A549 (cell line): Measurements from ENCODE around the gene RASSF4.

Experiments used
- CBX2 ChIP-seq: fragments of 200-600 bp; sonication (generic); IDR thresholded peaks from 2 replicates; pipeline ENCODE4 v1.6.1; 2016; ENCODE audit warnings: low read depth, mild to moderate bottlenecking, borderline replicate concordance
- CBX8 ChIP-seq: fragments of 200-600 bp; sonication (generic); IDR thresholded peaks from 2 replicates; pipeline ENCODE4 v1.6.1; 2016
- EP300 ChIP-seq, 2 experiments: fragments of >200 bp; sonication (Bioruptor Twin); formaldehyde crosslinking; IDR thresholded peaks; 2 replicates in 1 of 2; 3 replicates in 1 of 2; pipeline ENCODE4 v1.6.1; 2016 to 2017
- HDAC2 ChIP-seq: fragments of 200-600 bp; sonication (generic); IDR thresholded peaks from 2 replicates; pipeline ENCODE4 v1.6.1; 2016
- MAZ ChIP-seq: fragments of 150-350 bp; IDR thresholded peaks from 2 replicates; pipeline ENCODE4 v1.6.1; 2014; ENCODE audit warnings: antibody characterized with exemption, low read depth, low read length, borderline replicate concordance
- POLR2A ChIP-seq: IDR thresholded peaks from 2 replicates; pipeline ENCODE4 v1.6.1; 2012; ENCODE audit warnings: mild to moderate bottlenecking, low read length
- RFX5 ChIP-seq: fragments of 450-650 bp; IDR thresholded peaks from 2 replicates; pipeline ENCODE4 v1.7.1; 2014; ENCODE audit warnings: antibody characterized with exemption, mild to moderate bottlenecking, moderate library complexity
- RNF2 ChIP-seq: fragments of 200-600 bp; sonication (generic); IDR thresholded peaks from 2 replicates; pipeline ENCODE4 v1.6.1; 2016; ENCODE audit warnings: low read depth, mild to moderate bottlenecking, antibody characterized with exemption, moderate library complexity, borderline replicate concordance
- SMC3 ChIP-seq: fragments of >200 bp; sonication (Bioruptor Twin); formaldehyde crosslinking; IDR thresholded peaks from 3 replicates; pipeline ENCODE4 v1.6.1; 2018; ENCODE audit warnings: inconsistent platforms
- ZC3H11A ChIP-seq: fragments of 450-650 bp; IDR thresholded peaks from 2 replicates; pipeline ENCODE4 v1.6.1; 2014; ENCODE audit warnings: antibody characterized with exemption, mild to moderate bottlenecking
- TF ChIP-seq, protein P1 (sequence below): IDR thresholded peaks from 2 replicates; pipeline ENCODE4 v1.6.1; 2012
- TF ChIP-seq, protein P2 (sequence below): fragments of 200-600 bp; sonication (generic); IDR thresholded peaks from 2 replicates; pipeline ENCODE4 v1.6.1; 2016; ENCODE audit warnings: antibody characterized with exemption, mild to moderate bottlenecking, moderate library complexity
- TF ChIP-seq, protein P3 (sequence below): fragments of >200 bp; sonication (Bioruptor Twin); formaldehyde crosslinking; IDR thresholded peaks from 3 replicates; pipeline ENCODE4 v1.5.1; 2016

DNA sequence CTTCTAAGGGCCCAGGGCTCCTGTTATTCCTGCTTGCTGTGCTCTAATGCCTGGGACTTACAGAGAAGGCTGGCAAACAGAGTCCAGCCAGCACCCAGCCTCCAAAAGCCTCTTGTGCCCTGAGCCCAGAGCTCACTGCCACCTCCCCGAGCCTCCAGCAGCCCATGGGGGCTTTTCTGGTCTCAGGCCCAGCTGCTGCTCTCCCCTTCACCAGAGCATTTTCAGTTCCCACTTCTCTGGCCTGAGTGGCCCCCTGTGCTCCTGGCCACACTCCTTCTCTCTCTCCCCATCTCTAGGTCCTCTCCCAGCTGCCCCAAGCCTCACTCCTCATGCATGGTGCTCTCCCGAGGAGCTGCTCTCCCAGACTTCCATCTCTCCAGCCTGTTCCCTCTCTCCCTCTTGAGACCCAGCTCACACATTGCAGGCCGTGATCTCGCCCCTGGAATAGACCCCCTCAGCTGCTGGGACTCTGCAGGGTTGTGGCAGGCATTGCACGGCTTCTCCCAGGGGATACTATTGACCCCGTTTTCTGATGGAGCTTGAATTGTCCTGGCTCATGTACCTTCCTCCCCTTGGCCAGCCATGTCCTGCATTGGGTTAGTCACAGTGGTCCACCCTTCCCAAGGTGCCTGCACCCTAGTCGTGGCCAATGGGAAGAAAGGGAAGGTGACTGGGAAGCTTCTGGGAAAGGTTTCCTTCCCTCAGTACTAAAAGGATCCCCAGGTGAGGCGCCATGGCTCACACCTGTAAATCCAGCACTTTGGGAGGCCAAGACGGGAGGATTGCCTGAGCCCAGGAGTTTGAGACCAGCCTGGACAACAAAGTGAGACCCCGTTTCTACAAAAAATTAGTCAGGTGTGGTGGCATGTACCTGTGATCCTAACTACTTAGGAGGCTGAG lies 9.0 kb upstream of the RASSF4 start:
- TF ChIP-seq, protein P1, sequence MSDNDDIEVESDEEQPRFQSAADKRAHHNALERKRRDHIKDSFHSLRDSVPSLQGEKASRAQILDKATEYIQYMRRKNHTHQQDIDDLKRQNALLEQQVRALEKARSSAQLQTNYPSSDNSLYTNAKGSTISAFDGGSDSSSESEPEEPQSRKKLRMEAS: no peak
- TF ChIP-seq SMC3: no peak
- TF ChIP-seq ZC3H11A: no peak
- TF ChIP-seq RFX5: no peak
- no peak for TF ChIP-seq HDAC2
- TF ChIP-seq, protein P2, sequence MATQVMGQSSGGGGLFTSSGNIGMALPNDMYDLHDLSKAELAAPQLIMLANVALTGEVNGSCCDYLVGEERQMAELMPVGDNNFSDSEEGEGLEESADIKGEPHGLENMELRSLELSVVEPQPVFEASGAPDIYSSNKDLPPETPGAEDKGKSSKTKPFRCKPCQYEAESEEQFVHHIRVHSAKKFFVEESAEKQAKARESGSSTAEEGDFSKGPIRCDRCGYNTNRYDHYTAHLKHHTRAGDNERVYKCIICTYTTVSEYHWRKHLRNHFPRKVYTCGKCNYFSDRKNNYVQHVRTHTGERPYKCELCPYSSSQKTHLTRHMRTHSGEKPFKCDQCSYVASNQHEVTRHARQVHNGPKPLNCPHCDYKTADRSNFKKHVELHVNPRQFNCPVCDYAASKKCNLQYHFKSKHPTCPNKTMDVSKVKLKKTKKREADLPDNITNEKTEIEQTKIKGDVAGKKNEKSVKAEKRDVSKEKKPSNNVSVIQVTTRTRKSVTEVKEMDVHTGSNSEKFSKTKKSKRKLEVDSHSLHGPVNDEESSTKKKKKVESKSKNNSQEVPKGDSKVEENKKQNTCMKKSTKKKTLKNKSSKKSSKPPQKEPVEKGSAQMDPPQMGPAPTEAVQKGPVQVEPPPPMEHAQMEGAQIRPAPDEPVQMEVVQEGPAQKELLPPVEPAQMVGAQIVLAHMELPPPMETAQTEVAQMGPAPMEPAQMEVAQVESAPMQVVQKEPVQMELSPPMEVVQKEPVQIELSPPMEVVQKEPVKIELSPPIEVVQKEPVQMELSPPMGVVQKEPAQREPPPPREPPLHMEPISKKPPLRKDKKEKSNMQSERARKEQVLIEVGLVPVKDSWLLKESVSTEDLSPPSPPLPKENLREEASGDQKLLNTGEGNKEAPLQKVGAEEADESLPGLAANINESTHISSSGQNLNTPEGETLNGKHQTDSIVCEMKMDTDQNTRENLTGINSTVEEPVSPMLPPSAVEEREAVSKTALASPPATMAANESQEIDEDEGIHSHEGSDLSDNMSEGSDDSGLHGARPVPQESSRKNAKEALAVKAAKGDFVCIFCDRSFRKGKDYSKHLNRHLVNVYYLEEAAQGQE: no peak
- TF ChIP-seq, protein P3, sequence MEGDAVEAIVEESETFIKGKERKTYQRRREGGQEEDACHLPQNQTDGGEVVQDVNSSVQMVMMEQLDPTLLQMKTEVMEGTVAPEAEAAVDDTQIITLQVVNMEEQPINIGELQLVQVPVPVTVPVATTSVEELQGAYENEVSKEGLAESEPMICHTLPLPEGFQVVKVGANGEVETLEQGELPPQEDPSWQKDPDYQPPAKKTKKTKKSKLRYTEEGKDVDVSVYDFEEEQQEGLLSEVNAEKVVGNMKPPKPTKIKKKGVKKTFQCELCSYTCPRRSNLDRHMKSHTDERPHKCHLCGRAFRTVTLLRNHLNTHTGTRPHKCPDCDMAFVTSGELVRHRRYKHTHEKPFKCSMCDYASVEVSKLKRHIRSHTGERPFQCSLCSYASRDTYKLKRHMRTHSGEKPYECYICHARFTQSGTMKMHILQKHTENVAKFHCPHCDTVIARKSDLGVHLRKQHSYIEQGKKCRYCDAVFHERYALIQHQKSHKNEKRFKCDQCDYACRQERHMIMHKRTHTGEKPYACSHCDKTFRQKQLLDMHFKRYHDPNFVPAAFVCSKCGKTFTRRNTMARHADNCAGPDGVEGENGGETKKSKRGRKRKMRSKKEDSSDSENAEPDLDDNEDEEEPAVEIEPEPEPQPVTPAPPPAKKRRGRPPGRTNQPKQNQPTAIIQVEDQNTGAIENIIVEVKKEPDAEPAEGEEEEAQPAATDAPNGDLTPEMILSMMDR: no peak
- no peak for TF ChIP-seq POLR2A
- TF ChIP-seq MAZ: no peak
- TF ChIP-seq EP300 (IDR thresholded peaks at IDR 0.05): no peak
- TF ChIP-seq RNF2: no peak
- TF ChIP-seq CBX8: no peak
- no peak for TF ChIP-seq CBX2
